HG03159 (cell line): ENCODE results near the gene AMHR2.

Experiments
- ATAC-seq: cut with Tn5 transposase; IDR thresholded peaks from one replicate; pipeline ENCODE4 v1.9.1; 2021; ENCODE audit warnings: mild to moderate bottlenecking, moderate library complexity; ENCODE audit not compliant: unreplicated experiment

The AMHR2 gene

GRCh38 chr12:53452159-53453077, 28.8 kb downstream of the AMHR2 start:
- ATAC-seq: no peak

DNA sequence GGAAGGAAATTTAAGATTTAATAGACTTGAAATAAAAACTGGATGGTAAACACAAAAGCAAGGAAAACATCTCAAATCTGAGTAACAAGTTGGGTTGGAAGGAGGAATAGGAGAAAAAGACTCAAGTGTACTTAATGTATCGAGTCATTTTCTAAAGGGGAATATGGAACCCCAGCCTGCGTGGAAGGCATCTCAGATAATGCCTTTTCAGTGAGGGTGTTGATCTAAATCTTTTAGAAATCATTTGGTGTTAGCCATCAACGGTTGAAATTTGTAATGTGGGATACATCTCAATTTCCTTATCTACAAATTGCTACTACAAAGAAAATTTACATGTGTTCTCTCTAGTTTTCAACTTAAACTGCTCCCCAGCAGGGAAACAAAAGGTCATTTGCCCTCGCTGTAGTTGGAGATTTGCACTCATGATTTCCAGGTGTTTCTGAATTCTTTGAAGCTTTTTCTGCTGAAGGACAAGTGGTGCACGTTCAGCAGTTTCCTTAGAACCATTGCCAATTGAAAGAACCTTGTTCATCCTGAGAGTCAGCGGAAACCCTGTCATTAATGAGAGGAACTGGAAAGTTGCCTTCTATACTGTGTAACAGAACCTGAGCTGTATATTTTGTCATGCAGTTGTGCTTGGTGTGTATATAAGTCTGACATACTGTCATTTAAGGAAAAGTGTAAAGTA, 30.4 kb downstream of the AMHR2 start:
- no peak for ATAC-seq

- no peak for ATAC-seq
These were observed 31.1 kb downstream of the AMHR2 start for GRCh38 chr12:53454707-53455106.

DNA sequence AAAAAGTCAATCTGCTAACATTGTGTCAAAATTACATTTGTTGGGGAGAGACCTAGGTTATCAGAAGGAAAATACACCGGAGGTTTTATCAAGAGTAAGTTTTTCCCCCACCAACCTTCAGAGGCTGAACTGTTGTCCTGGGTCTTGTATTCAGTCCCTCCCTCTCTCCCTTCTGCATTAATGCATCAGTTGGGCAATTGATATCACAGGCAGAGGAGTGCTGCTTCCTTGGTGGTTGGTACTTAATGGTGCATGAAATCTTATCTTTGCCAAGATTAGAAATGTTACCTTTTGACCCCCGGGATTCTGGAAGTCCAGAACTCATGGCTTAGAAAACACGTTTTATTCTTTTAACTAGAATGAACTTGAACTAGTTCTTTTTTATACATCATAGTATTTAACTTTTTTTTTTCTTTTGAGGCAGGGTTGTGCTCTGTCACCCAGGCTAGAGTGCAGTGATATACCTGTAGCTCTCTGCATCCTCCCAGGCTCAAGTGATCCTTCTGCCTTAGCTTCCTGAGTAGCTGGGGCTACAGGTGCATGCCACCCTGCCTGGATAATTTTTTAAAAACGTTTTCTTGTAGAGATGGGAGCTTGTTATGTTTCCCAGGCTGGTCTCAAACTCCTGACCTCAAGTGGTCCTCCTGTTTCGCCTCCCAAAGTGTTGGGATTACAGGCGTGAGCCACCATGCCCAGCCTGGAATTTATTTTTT, 33.2 kb downstream of the AMHR2 start:
- ATAC-seq: no peak

DNA sequence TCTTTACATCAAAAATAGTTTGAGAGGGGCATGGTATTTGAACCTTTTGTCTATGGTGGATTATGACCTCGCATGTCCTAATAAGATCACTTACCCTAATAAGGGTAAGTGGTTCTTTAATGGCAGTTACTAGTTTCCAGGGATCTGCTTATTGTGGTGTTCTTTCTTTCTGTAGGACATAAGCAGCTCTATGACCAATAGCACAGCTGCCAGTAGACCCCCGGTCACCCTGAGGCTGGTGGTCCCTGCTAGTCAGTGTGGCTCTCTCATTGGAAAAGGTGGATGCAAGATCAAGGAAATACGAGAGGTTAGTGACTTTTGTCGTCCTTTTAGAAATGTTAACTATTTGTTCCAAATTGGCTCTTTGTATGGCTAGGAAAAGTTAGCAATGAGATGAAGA, 35.4 kb downstream of the AMHR2 start:
- ATAC-seq: no peak

DNA sequence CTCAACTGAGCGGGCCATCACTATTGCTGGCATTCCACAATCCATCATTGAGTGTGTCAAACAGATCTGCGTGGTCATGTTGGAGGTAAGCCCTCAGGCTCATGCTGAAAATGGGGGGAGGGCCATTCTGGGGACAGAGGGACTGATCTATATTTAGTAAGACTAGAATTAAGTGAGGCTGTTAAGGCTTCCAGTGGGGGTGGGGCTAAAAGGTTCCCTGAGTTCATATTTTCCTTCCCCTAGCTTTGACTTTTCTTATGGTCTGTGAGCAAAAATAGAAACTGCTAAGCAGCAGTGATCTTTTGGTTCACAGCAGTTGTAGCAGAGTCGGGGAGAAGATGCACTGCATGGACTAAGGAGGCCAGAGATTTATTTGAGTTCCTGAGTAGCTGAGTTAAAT, 37.4 kb downstream of the AMHR2 start:
- ATAC-seq: no peak

DNA sequence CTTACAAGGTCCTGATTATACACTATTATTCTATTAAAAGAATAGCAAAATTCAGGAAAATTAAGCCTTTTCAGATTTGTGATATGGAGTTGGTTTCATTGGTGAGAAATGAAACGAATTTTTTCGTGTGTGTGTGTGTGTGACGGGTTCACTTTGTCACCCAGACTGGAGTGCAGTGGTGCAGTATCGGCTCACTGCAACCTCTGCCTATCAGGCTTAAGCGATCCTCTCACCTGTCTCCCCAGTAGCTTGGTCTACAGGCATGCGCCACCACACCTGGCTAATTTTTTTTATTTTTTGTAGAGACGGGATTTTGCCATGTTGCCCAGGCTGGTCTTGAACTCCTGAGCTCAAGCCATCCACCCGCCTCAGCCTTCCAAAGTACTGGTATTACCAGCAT, 37.9 kb downstream of the AMHR2 start:
- ATAC-seq: no peak

DNA sequence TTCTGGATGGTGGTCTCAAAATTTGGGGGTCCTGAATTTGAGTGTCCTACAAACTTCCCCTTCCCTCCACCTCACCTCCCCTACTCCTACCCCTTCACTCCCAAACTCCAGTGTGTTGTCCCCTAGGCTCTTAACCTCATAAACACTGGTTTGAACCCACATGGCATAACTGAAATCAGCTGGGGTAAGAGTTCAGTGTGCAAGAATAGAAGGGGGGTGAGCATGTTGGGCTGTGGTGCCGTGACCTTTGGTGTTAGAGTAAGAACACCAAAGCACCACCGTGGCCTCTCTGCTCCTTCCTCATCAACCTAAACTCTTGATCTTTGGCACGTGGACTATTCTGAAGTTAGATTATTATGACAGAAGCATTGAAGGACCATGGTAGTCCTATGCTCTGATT, 39.3 kb downstream of the AMHR2 start:
- no peak for ATAC-seq

DNA sequence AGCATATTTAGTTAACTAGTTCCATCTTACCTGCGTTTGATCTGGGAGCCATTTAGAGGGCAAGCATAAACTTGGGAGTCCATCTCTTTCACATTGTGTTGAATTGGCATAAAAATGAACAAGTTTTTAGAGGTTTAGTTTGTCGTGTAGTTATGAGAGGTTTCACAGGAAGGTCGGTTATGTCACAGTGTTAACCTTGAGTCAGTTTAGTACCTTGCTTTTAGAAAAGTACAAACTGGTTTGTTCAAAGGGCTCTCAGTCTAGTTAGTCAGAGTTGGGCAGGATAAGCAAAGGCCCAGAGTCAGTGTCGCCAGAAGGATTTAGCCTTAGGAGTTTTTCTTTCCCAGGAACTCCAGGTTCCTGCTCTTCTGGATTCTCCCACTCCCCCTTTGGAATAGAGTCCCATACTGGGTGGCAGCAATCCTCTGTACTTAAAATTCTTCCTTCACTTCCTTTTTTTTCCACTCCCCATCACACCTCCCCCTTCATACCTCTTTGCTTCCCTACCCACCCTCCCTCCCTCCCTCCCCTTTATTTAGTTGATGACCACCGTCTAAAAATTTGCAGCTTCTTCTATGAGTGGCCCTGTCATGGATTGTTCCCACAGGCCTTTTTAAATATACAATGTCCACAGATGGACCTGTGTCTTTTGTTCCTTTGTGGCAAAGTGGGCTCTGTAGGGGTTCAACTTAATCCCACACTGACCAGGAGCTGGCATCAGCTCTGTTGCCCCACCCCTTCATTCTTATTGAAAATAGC, 40.3 kb downstream of the AMHR2 start:
- no peak for ATAC-seq

DNA sequence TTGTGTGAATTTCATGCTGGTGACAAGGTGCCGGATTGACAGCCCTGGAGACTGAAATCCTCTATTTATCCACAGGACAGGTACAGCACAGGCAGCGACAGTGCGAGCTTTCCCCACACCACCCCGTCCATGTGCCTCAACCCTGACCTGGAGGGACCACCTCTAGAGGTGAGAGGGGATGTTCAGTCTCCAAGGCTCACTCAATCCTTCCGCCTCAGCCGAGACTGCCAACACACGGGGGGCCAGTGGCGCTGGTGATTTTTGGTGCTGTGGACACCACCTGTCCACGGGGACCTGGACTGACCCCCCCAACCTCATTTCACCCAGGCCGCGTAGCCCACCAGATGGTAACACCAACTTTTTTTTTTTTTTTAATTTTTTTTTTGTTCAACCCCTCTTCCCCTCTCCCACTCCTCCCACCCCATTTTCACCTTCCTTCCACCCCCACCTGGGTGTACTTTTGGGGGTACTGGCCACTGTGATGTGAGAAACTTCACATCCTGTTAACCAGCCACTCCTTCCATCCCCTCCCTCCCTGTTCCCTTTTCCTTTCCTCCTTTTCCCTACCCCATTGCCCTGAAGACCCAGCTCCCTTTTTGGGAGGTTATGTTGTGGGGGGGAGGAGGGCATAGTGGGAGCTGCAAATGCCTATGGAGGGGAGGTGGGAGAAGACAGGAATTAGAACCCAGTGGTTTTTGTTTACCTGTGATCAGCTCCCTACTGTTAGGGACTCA, 41.2 kb downstream of the AMHR2 start:
- no peak for ATAC-seq

DNA sequence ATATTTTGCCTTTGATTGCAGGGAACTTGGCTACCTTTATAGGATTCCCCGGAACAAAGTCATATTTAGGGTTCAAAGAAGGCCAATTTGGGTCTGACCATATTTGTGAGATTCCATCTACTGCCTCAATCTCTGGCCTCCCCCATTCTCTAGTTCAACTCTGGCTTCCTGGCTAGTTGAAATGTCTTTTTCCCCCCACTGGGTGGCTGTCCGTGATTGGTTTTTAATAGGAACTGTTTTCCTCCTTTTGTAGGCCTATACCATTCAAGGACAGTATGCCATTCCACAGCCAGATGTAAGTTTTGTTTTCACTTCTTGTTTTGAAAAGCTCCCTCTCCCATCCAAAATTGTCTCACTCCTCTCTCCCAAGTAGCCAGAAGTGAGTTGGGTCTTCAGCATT, 42.0 kb downstream of the AMHR2 start:
- ATAC-seq: no peak

GRCh38 chr12:53466640-53467039, 43.0 kb downstream of the AMHR2 start:
- no peak for ATAC-seq

DNA sequence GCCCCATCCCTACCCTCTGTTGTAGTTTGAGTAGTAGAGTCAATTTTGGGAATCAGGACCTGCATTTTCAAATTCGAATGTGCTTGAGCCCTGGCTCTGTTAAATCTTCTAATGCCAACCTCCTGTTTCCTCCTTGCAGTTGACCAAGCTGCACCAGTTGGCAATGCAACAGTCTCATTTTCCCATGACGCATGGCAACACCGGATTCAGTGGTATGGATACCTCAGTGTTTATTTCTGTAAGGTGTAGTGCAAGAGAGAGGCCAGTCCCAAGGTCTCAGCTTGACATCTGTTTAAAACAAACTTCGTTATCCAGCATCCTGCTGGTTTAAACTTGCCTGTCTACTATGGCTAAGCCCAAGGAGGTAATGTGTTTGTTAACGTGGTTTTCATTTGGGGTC, 43.4 kb downstream of the AMHR2 start:
- ATAC-seq: no peak

DNA sequence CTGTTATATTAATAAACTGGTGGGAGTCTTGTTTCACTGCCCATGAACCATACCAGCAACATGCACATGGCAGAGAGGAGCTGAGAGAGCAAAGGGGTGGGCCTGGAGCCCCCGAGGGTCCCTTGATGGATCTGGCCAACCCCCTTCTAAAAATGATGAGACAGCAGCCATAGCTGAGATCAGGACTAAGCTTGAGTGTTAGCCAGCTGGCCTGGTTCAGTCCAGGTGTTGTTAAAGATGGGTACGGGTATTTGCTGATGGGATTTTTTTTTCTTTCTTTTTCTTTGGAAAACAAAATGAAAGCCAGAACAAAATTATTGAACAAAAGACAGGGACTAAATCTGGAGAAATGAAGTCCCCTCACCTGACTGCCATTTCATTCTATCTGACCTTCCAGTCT, 44.2 kb downstream of the AMHR2 start:
- no peak for ATAC-seq

- no peak for ATAC-seq
These were observed 44.6 kb downstream of the AMHR2 start for GRCh38 chr12:53468282-53468681.

DNA sequence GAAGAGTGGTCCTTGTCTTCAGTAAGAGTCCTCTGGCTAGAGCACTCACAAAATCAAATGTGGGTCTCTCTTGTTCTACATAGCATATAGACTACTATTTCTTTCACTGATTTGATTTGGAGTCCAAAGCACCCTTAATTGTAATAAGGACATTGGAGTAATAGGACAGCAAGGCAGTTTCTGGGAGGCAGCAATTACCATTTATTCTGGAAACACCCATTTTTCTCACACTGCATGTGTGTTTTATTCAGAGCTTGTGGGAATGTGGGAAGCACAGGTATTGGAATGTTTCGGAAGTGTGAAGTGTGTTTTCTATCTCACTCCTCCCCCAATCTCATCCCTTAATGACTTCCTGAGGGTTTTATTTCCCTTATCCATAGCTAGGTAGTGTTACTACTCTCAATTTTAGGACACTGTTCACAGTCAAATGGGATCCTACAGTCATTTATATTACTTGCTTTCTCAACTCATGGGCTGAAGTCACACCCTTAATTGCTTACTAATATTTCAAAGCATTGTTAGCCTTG, 48.5 kb downstream of the AMHR2 start:
- ATAC-seq: no peak

- ATAC-seq: no peak
These were observed 50.4 kb downstream of the AMHR2 start for GRCh38 chr12:53474077-53474476.

DNA sequence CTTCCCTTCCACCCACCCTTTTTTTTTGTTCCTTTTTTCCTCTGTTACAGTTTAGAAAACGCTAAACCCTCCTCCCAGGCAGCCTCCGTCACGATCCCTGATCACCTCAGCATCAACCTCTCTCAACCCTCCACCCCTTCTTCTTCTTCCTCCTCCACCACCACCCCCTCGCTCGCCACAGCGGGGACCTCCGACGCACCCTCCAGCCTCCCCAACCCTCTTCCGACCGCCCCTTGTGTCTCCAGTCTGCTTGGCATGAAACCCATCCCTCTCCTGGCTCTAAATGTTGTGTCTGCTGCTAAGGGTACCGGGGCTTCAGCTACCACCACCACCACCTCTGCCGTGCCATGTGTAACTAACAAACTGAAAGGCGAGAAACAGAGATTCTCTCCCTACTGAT, 51.2 kb downstream of the AMHR2 start:
- no peak for ATAC-seq

GRCh38 chr12:53476769-53477209, 53.1 kb downstream of the AMHR2 start:
- no peak for ATAC-seq

DNA sequence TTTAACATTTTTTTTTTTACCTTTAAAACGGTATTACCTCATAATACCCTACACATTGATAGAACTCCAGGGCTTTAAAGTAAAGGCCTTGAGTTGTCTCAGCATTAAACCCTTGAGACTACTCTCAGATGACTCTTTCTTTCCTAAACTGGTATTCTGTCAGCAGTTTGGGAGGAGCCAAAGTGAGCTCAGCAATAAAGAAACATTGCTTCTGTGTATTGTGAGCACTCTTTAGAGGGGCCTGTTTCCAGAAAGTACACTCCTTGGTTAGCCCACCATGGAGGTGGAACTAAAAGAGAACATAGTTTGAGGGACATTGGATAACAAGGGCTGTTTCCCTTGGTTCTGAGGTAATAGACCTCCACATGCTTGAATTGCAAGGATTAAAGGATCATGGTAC, 55.2 kb downstream of the AMHR2 start:
- no peak for ATAC-seq
